ENCODE data around the gene ZNF24.
A peak's percentile ranks its signal among the peaks of the same experiment; 100 is the strongest.

Gene ZNF24

GRCh38 chr18:35352778-35353177, 8.6 kb upstream of the ZNF24 start:
- no peak for DNase-seq

DNA sequence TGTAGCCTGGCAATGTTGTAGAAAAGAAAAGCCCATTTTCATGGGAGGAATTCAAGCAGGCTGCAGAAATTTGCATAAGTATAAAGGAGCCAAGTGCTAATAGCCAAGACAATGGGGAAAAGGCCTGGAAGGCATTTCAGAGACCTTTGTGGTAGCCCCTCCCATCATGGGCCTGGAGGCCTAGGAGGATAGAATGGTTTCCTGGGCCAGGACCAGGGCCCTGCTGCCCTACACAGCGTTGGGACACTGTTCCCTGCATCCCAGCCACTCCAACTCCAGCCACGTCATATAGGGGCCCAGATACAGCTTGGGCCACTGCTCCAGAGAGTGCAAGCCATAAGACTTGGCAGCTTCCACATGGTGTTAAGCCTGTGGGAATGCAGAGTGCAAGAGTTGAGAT, 8.1 kb upstream of the ZNF24 start:
- DNase-seq: no peak

- DNase-seq: no peak
These were observed 3.8 kb upstream of the ZNF24 start for GRCh38 chr18:35348001-35348400.

GRCh38 chr18:35345950-35346349, 1.7 kb upstream of the ZNF24 start:
- no peak for DNase-seq

- peak; percentile 75 for DNase-seq
These were observed 1.3 kb upstream of the ZNF24 start for GRCh38 chr18:35345460-35345921.

GRCh38 chr18:35344736-35345459, 678 bp upstream of the ZNF24 start:
- DNase-seq: peak; percentile 75

GRCh38 chr18:35343488-35343935, 708 bp downstream of the ZNF24 start:
- no peak for DNase-seq

GRCh38 chr18:35337286-35337685, 6.9 kb downstream of the ZNF24 start:
- DNase-seq: no peak

DNA sequence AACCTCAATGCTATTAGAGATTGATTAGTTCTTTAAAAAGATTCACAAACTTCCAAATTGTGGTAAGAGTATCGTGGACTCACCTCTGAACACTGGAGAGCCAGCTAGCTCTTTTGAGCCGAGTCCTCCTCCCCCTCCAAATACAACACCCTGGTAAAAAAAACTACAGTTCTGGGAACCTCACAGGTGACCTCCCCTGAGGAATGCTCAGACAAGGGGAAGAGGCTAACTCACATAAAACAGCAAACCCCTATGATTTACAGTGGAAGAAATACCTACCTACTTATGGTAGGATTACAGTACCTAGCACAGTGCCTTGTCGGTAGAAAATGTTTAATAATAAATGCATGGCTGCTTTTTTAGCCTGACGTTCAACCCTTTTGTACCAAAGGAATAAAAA, 8.4 kb downstream of the ZNF24 start:
- DNase-seq: no peak

DNA sequence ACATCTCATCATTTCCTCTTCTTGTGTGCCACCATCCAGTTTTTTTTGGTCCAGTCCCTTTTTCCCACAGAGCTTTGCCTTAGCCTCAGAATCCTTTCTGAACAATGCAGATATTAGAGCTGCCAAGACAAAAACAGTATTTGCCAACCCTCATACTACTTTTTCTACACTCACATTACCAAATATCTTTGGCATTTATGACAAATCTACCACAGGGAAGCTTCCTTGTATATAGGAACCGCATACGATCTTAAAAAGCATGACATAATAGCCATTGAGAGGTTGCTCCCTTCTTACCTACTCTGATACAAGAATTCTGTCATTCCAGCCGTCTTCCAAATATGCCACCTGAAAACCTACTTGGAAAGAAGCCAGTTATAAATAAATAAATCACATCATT, 9.4 kb downstream of the ZNF24 start:
- DNase-seq: no peak

DNA sequence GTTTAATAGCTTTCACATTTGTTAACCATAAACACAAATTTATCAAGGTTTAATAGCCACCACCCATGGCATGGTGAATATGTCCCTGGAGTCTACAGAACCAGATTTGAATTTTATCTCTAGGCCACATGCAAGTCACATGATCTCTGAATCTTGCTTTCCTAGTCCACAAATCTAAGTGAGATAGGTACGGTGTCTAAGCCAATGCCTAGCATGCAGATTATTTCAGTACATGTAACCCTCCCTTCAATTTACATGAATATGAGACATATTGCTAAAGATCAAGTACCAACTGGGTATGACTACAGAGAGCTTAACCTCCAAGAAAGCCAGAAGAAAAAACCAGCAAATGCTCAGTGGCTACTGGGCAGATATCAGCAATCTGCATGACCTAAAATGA, 10.0 kb downstream of the ZNF24 start:
- no peak for DNase-seq

- DNase-seq: no peak
These were observed 12.7 kb downstream of the ZNF24 start for GRCh38 chr18:35331367-35332087.

- no peak for DNase-seq
These were observed 15.4 kb downstream of the ZNF24 start for GRCh38 chr18:35328868-35329267.

DNA sequence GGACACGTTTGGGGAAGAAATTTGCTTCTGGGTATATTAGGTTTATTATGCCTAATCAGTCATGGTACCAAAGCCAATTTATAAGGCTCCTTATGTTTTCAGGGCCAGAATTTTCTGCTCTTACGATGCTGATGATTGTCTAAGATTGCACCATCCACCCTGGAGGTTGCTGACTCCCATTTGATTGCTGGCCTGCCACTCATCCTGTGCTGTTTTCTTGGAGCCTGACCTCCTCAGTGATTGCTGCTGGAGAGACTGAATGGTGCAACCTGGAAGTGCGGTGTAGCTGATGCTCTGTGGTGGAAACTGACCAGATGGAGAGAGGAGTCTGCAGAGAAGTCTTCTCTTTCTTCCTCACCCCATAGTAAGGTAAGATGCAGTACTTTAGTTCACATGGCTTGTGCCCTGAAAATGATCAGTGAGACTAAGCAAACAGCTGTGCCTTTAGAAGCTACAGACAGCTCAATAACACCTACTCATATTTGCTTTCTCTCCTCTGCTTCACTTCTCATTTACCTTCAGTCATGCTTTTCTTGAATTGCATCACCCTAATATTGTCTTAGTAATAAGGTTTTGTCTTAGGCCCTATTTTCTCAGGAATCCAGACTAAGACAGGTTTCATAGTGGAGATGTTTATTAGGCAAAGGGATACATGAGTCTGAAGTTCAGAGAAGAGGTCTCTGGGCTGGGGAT, 17.4 kb downstream of the ZNF24 start:
- DNase-seq: no peak

GRCh38 chr18:35324926-35325655, 19.1 kb downstream of the ZNF24 start:
- DNase-seq: no peak

DNA sequence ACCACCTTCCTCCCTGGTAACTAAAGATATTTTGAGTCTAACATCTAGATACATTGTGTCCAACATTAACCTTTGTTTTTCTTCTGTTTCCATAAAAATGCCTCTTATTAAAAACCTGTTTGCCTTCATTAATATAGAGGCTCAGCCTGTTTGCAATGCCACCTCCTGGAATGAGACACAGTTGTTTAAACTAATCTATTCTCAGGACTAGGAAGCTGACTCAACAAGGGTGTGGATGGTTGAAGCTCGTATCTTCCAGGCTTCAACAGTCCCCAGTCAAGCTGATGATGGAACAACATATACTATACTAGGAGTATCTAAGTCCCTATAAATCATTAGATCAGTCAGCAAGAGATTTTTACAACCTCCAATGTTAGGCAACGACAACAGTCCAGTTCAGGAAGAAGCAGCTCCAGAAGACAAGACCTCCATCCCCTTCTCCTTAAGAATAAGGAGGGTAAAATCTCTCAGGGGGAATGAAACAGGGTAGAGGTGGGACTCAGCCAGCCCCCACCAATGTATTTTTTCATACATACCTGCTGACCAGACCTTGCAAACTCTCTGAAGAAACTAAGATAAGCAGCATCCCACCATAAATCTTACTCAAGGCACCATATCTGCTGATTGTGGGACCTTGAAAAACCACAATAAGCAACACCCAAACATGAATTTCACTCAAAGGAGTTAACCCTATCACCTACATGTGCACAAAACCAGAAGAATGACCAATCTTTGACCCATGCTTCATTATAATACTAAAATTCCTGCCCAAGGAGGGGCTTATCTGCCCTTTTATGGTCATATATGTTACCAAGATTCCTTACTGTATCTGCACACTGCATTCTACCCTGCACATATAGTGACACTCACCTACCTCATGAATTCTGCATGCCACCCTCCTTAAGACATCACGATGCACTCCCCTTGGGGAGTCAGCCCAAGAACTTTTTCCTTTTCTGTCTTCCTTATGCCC, 21.4 kb downstream of the ZNF24 start:
- no peak for DNase-seq

- no peak for DNase-seq
These were observed 32.7 kb downstream of the ZNF24 start for GRCh38 chr18:35311496-35311895.

DNA sequence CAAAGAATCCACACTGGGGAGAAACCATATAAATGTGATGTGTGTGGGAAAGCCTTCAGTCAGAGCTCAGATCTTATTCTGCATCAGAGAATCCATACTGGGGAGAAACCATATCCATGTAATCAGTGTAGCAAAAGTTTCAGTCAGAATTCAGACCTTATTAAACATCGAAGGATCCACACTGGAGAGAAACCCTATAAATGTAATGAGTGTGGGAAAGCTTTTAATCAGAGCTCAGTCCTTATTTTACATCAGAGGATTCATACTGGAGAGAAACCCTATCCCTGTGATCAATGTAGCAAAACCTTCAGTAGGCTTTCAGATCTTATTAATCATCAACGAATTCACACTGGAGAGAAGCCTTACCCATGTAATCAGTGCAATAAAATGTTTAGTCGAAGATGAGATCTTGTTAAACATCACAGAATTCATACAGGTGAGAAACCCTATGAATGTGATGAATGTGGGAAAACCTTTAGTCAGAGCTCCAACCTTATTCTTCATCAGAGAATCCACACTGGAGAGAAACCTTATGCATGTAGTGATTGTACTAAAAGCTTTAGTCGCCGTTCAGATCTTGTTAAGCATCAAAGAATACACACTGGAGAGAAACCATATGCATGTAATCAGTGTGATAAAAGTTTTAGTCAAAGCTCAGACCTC, 37.5 kb downstream of the ZNF24 start:
- DNase-seq: no peak

GRCh38 chr18:35303610-35304009, 40.6 kb downstream of the ZNF24 start:
- DNase-seq: no peak

DNA sequence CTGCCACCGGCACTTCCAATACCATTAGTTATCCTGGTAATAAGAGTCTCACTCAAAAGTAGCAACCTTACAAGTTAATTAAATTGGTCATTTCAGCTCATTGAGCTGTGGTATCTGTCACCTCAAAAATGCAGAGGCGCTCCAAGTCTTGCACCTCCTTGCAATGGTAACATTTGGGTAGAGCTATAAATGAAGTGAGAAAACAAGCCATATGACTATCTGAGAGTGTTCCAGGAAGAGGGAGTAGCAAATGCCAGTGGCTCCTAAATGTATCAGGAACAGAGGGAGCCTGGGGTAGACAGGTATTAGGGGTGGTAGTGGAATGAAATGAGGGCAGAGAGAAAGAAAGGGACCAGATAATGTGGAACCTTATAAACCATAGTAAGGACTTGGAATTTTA, 48.2 kb downstream of the ZNF24 start:
- no peak for DNase-seq

DNA sequence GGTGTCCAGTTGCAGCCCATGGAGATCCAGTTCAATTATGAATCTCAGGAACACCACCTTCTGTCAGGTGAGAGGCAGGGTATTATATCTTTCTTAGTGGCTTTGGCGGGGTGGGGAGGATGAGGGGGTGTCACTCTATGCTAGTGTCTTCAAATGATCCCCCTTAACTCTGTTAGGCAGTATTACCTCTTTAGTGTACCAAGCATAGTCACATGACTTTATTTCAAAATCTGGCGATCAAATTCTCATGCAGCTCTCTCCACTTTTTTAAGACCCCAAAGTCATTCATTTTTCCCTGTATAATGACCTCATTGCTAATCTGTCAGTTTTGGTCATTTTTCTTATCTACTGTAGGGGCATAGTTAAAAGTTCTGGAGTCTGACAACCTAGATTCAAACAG, 53.1 kb downstream of the ZNF24 start:
- DNase-seq: no peak
